SU-DHL-6 (cell line): ENCODE data around the gene MSH6.

Source experiments
- H2AFZ ChIP-seq: fragments of 200-600 bp; sonication (generic); 2 replicates; pipeline ENCODE4 v1.6.1; 2014; ENCODE audit warnings: low read depth, mild to moderate bottlenecking, moderate library complexity, mixed read lengths, antibody characterized with exemption, low read length; ENCODE audit not compliant: severe bottlenecking
- H3F3A ChIP-seq: fragments of 200-600 bp; shearing (Covaris generic); 2 replicates; pipeline ENCODE4 v1.6.0; 2016; ENCODE audit warnings: antibody characterized with exemption, mild to moderate bottlenecking; ENCODE audit not compliant: insufficient read depth
- H3K27ac ChIP-seq: fragments of 200-600 bp; sonication (generic); 2 replicates; pipeline ENCODE4 v1.5.1; 2016; ENCODE audit warnings: low read depth, mild to moderate bottlenecking, low read length, moderate library complexity, mixed read lengths
- H3K27me3 ChIP-seq: fragments of 200-600 bp; sonication (generic), shearing (Covaris generic); 2 replicates; pipeline ENCODE4 v1.6.0; 2014; ENCODE audit warnings: mild to moderate bottlenecking, low read length
- H3K36me3 ChIP-seq: fragments of 200-600 bp; sonication (generic); 2 replicates; pipeline ENCODE4 v1.6.1; 2014; ENCODE audit warnings: mild to moderate bottlenecking, low read length, mixed read lengths
- H3K4me2 ChIP-seq: fragments of 300-600, 200-600 bp; shearing (Covaris generic), sonication (generic); 2 replicates; pipeline ENCODE4 v1.6.0; 2014; ENCODE audit warnings: low read length, low read depth, mild to moderate bottlenecking; ENCODE audit not compliant: poor library complexity, severe bottlenecking
- H3K4me3 ChIP-seq: fragments of 200-600 bp; sonication (generic); 2 replicates; pipeline ENCODE4 v1.5.1; 2014; ENCODE audit warnings: antibody characterized with exemption, low read length, mild to moderate bottlenecking, mixed read lengths; ENCODE audit not compliant: insufficient read depth, poor library complexity, severe bottlenecking
- H3K79me2 ChIP-seq: fragments of 200-600 bp; sonication (generic); 2 replicates; pipeline ENCODE4 v1.6.1; 2014; ENCODE audit warnings: mild to moderate bottlenecking, low read length, moderate library complexity; ENCODE audit not compliant: insufficient read depth
- H3K9ac ChIP-seq: fragments of 200-600 bp; sonication (generic); 2 replicates; pipeline ENCODE4 v1.7.0; 2014; ENCODE audit warnings: mild to moderate bottlenecking, low read length
- H3K9me2 ChIP-seq: fragments of 200-600 bp; sonication (generic); replicated peaks from 2 replicates; pipeline ENCODE4 v1.6.1; 2014; ENCODE audit warnings: low read length; ENCODE audit not compliant: insufficient read depth
- H3K9me3 ChIP-seq: fragments of 200-600 bp; sonication (generic); 2 replicates; pipeline ENCODE4 v1.6.1; 2014; ENCODE audit warnings: low read length, mixed read lengths; ENCODE audit not compliant: insufficient read depth
- H4K20me1 ChIP-seq: fragments of 200-600 bp; sonication (generic); 2 replicates; pipeline ENCODE4 v1.6.1; 2014; ENCODE audit warnings: low read depth, mild to moderate bottlenecking, antibody characterized with exemption, low read length, moderate library complexity, mixed read lengths
- CTCF ChIP-seq: fragments of 200-600 bp; sonication (generic); IDR thresholded peaks from one replicate; pipeline ENCODE4 v1.5.1; 2017; ENCODE audit warnings: antibody characterized with exemption, mild to moderate bottlenecking, low read length, moderate library complexity; ENCODE audit not compliant: insufficient read depth, poor library complexity, severe bottlenecking
- EZH2phosphoT487 ChIP-seq: fragments of 200-600 bp; sonication (generic), shearing (Covaris generic); conservative IDR thresholded peaks from 2 replicates; pipeline ENCODE4 v1.6.1; 2018; ENCODE audit warnings: mild to moderate bottlenecking, antibody characterized with exemption, low read length, moderate library complexity, mixed read lengths

Gene MSH6

GRCh38 chr2:47796090-47796697 lies 13.2 kb downstream of the MSH6 start:
- no peak overlapping the region for H2AFZ ChIP-seq
- H3K36me3 ChIP-seq, result peaks cover 69% of the 10 kb centered on the region
- H3K4me3 ChIP-seq, result no peak overlapping the region
- H3F3A ChIP-seq, result peaks cover 34% of the 10 kb centered on the region
- H3K79me2 ChIP-seq, result peaks cover 91% of the 10 kb centered on the region
- peaks cover 43% of the 10 kb centered on the region for H4K20me1 ChIP-seq
- no peak overlapping the region for H3K27ac ChIP-seq
- no peak overlapping the region for H3K9ac ChIP-seq
- no peak for TF ChIP-seq CTCF
- no peaks in the 10 kb centered on the region for H3K27me3 ChIP-seq
- H3K9me2 ChIP-seq, result no peaks in the 10 kb centered on the region
- H3K4me2 ChIP-seq, result no peak overlapping the region
- H3K9me3 ChIP-seq, result no peaks in the 10 kb centered on the region

GRCh38 chr2:47798631-47799030 lies 15.7 kb downstream of the MSH6 start:
- no peak overlapping the region for H3K4me3 ChIP-seq
- H3K36me3 ChIP-seq, result peaks cover 75% of the 10 kb centered on the region
- H3K4me2 ChIP-seq, result no peak overlapping the region
- TF ChIP-seq EZH2phosphoT487 (no peak), CTCF (no peak)
- peaks cover 91% of the 10 kb centered on the region for H3K79me2 ChIP-seq
- peaks cover 45% of the 10 kb centered on the region for H4K20me1 ChIP-seq
- no peaks in the 10 kb centered on the region for H3K9me3 ChIP-seq
- no peak overlapping the region for H3K27ac ChIP-seq
- H3K9ac ChIP-seq, result no peak overlapping the region
- H3K9me2 ChIP-seq, result no peaks in the 10 kb centered on the region
- no peak overlapping the region for H2AFZ ChIP-seq
- H3F3A ChIP-seq, result peaks cover 51% of the 10 kb centered on the region
- H3K27me3 ChIP-seq, result no peaks in the 10 kb centered on the region

GRCh38 chr2:47799031-47799609 lies 16.2 kb downstream of the MSH6 start:
- H3K27ac ChIP-seq, result no peak overlapping the region
- no peak overlapping the region for H3K9ac ChIP-seq
- no peak overlapping the region for H3K4me3 ChIP-seq
- H3F3A ChIP-seq, result peaks cover 56% of the 10 kb centered on the region
- H2AFZ ChIP-seq, result no peak overlapping the region
- H3K9me2 ChIP-seq, result no peaks in the 10 kb centered on the region
- H3K4me2 ChIP-seq, result no peak overlapping the region
- H4K20me1 ChIP-seq, result peaks cover 47% of the 10 kb centered on the region
- TF ChIP-seq CTCF (no peak), EZH2phosphoT487 (no peak)
- H3K27me3 ChIP-seq, result no peaks in the 10 kb centered on the region
- peaks cover 80% of the 10 kb centered on the region for H3K36me3 ChIP-seq
- no peaks in the 10 kb centered on the region for H3K9me3 ChIP-seq
- peaks cover 88% of the 10 kb centered on the region for H3K79me2 ChIP-seq
